ENCODE data around the gene CRADD. TPM values are rescaled to one million over a fixed set of nuclear protein-coding genes. Genes with fewer than 3 reads are reported as not detected.
"Not testable (repeated sequence)": the region's sequence is repeated elsewhere in the genome, so short reads cannot be mapped to it uniquely, and the experiment has no call there.

Gene CRADD
- total RNA-seq, 2 donors from 2014 or later = 9.6 to 10.1 TPM

- H3K27ac Mint-ChIP-seq = no peak overlapping the region
- peaks cover 0 to 7% of the 10 kb centered on the region in 2 donors for H3K9me3 Mint-ChIP-seq
- no peaks in the 10 kb centered on the region for H3K36me3 Mint-ChIP-seq
- DNase-seq (ENCODE audit: low spot score in 2 of 2) = no peak
- no peak for ATAC-seq
Observed at GRCh38 chr12:93882763-93883162, 205.6 kb downstream of the CRADD start.

- no peak for DNase-seq (ENCODE audit: low spot score in 2 of 2)
- Mint-ChIP-seq H3K36me3 (no peaks in the 10 kb centered on the region), H3K9me3 (peaks cover 0 to 7% of the 10 kb centered on the region in 2 donors), H3K27ac (no peak overlapping the region)
- ATAC-seq = no peak
Observed at GRCh38 chr12:93883436-93884154, 206.4 kb downstream of the CRADD start.

- peak overlapping the region in 1 of 2 donors; percentile 27 for H3K27ac Mint-ChIP-seq
- no peaks in the 10 kb centered on the region for H3K9me3 Mint-ChIP-seq
- DNase-seq (ENCODE audit: low spot score in 2 of 2) = no peak
- ATAC-seq = no peak
- H3K36me3 Mint-ChIP-seq = no peaks in the 10 kb centered on the region
Observed at GRCh38 chr12:93884794-93885460, 207.8 kb downstream of the CRADD start.

- H3K36me3 Mint-ChIP-seq, ATAC-seq: not testable (repeated sequence)
Observed at GRCh38 chr12:93885973-93886532, 208.9 kb downstream of the CRADD start.

GRCh38 chr12:93886533-93887511 is 209.6 kb downstream of the CRADD start:
- Mint-ChIP-seq H3K9me3 (no peaks in the 10 kb centered on the region), H3K27ac (no peak overlapping the region)
- no peak for ATAC-seq

More at GRCh38 chr12:93885973-93886532, 208.9 kb downstream of the CRADD start:
- not testable (repeated sequence) for H3K27ac Mint-ChIP-seq; H3K9me3 Mint-ChIP-seq; DNase-seq (ENCODE audit: low spot score in 2 of 2)

GRCh38 chr12:93888964-93889363 is 211.8 kb downstream of the CRADD start:
- Mint-ChIP-seq H3K36me3 (no peaks in the 10 kb centered on the region), H3K9me3 (no peaks in the 10 kb centered on the region), H3K27ac (no peak overlapping the region)
- ATAC-seq (no peak), DNase-seq (ENCODE audit: low spot score in 2 of 2) (no peak)

More at GRCh38 chr12:93886533-93887511, 209.6 kb downstream of the CRADD start:
- H3K36me3 Mint-ChIP-seq = no peaks in the 10 kb centered on the region
- DNase-seq (ENCODE audit: low spot score in 2 of 2) = no peak

GRCh38 chr12:93889516-93890212 is 212.5 kb downstream of the CRADD start:
- DNase-seq (ENCODE audit: low spot score in 2 of 2) (no peak), ATAC-seq (no peak)
- Mint-ChIP-seq H3K36me3 (no peaks in the 10 kb centered on the region), H3K27ac (no peak overlapping the region), H3K9me3 (no peaks in the 10 kb centered on the region)

- H3K27ac Mint-ChIP-seq = no peak overlapping the region
- no peaks in the 10 kb centered on the region for H3K9me3 Mint-ChIP-seq
- no peak for DNase-seq (ENCODE audit: low spot score in 2 of 2)
Observed at GRCh38 chr12:93892423-93893268, 215.5 kb downstream of the CRADD start.

GRCh38 chr12:93894391-93895088 is 217.4 kb downstream of the CRADD start:
- Mint-ChIP-seq H3K9me3 (peaks cover 0 to 4% of the 10 kb centered on the region in 2 donors), H3K27ac (peak overlapping the region in 1 of 2 donors; percentile 44), H3K36me3 (no peaks in the 10 kb centered on the region)
- DNase-seq (ENCODE audit: low spot score in 2 of 2) = no peak
- no peak for ATAC-seq

More at GRCh38 chr12:93892423-93893268, 215.5 kb downstream of the CRADD start:
- H3K36me3 Mint-ChIP-seq = no peaks in the 10 kb centered on the region
- no peak for ATAC-seq

GRCh38 chr12:93895089-93895445 is 217.9 kb downstream of the CRADD start:
- H3K27ac Mint-ChIP-seq = peak overlapping the region in 1 of 2 donors; percentile 44
- peaks cover 0 to 4% of the 10 kb centered on the region in 2 donors for H3K9me3 Mint-ChIP-seq
- no peaks in the 10 kb centered on the region for H3K36me3 Mint-ChIP-seq
- DNase-seq (ENCODE audit: low spot score in 2 of 2) (no peak), ATAC-seq (no peak)

- no peak for DNase-seq (ENCODE audit: low spot score in 2 of 2)
- no peak for ATAC-seq
- Mint-ChIP-seq H3K9me3 (peaks cover 0 to 4% of the 10 kb centered on the region in 2 donors), H3K36me3 (no peaks in the 10 kb centered on the region), H3K27ac (no peak overlapping the region)
Observed at GRCh38 chr12:93896427-93896826, 219.3 kb downstream of the CRADD start.

GRCh38 chr12:93896952-93897351 is 219.8 kb downstream of the CRADD start:
- peak overlapping the region in 1 of 2 donors; percentile 25 for H3K27ac Mint-ChIP-seq
- H3K36me3 Mint-ChIP-seq = peaks cover 2 to 4% of the 10 kb centered on the region in 2 donors
- no peak for ATAC-seq
- peaks cover 0 to 8% of the 10 kb centered on the region in 2 donors for H3K9me3 Mint-ChIP-seq
- no peak for DNase-seq (ENCODE audit: low spot score in 2 of 2)

GRCh38 chr12:93901739-93902138 is 224.6 kb downstream of the CRADD start:
- no peak for DNase-seq (ENCODE audit: low spot score in 2 of 2)
- ATAC-seq = no peak
- H3K27ac Mint-ChIP-seq = no peak overlapping the region
- H3K9me3 Mint-ChIP-seq = peaks cover 0 to 13% of the 10 kb centered on the region in 2 donors
- H3K36me3 Mint-ChIP-seq = peaks cover 5 to 8% of the 10 kb centered on the region in 2 donors

- no peak overlapping the region for H3K27ac Mint-ChIP-seq
- ATAC-seq = no peak
Observed at GRCh38 chr12:93902192-93902591, 225.0 kb downstream of the CRADD start.

More at GRCh38 chr12:93902192-93902591, 225.0 kb downstream of the CRADD start:
- no peak for DNase-seq (ENCODE audit: low spot score in 2 of 2)
- H3K36me3 Mint-ChIP-seq = peaks cover 5 to 8% of the 10 kb centered on the region in 2 donors
- H3K9me3 Mint-ChIP-seq = peaks cover 0 to 13% of the 10 kb centered on the region in 2 donors

Measured in activated naive CD4-positive, alpha-beta T cell treated with anti-CD3 and anti-CD28 coated beads, Interleukin-2, amount 50 U/mL, for 72 hours (primary cell).